CD4-positive, alpha-beta T cell treated with Interleukin-10 for 1 hour (primary cell): Measurements from ENCODE around the gene UAP1L1.

Source experiments
- DNase-seq: peaks from one replicate; pipeline ENCODE4 v3.0.0-alpha.2; 2020

Gene UAP1L1

GRCh38 chr9:137042751-137043727 is 34.3 kb upstream of the UAP1L1 start:
- DNase-seq: no peak

GRCh38 chr9:137044037-137044436 is 33.3 kb upstream of the UAP1L1 start:
- no peak for DNase-seq

GRCh38 chr9:137044502-137045177 is 32.7 kb upstream of the UAP1L1 start:
- no peak for DNase-seq

GRCh38 chr9:137045294-137046087 is 31.8 kb upstream of the UAP1L1 start:
- no peak for DNase-seq

- peak; percentile 86 for DNase-seq
Observed at GRCh38 chr9:137046088-137046787, 31.1 kb upstream of the UAP1L1 start, which contains the start of gene NPDC1. Gene NPDC1, minus strand, starts transcription at chr9:137046177. Its CDS starts 188 bp downstream, at chr9:137045989.

- no peak for DNase-seq
Observed at GRCh38 chr9:137048655-137049543, 28.4 kb upstream of the UAP1L1 start.

GRCh38 chr9:137049544-137050449 is 27.5 kb upstream of the UAP1L1 start:
- DNase-seq: peak; percentile 64

- no peak for DNase-seq
Observed at GRCh38 chr9:137050570-137050969, 26.7 kb upstream of the UAP1L1 start.

GRCh38 chr9:137051145-137051724 is 26.1 kb upstream of the UAP1L1 start:
- no peak for DNase-seq

GRCh38 chr9:137052293-137052692 is 25.0 kb upstream of the UAP1L1 start:
- DNase-seq: no peak

GRCh38 chr9:137052998-137053943 is 24.0 kb upstream of the UAP1L1 start:
- no peak for DNase-seq

- DNase-seq: peak; percentile 50
Observed at GRCh38 chr9:137053944-137054931, 23.1 kb upstream of the UAP1L1 start, which contains the start of gene ENTPD2. Gene ENTPD2, minus strand, starts transcription at chr9:137054061. Its CDS starts 64 bp downstream, at chr9:137053997.

GRCh38 chr9:137054932-137055384 is 22.4 kb upstream of the UAP1L1 start:
- DNase-seq: no peak

- no peak for DNase-seq
Observed at GRCh38 chr9:137055385-137056364, 21.6 kb upstream of the UAP1L1 start.

GRCh38 chr9:137056739-137057415 is 20.4 kb upstream of the UAP1L1 start:
- no peak for DNase-seq
